ENCODE data around the gene RPS15A.

DNA sequence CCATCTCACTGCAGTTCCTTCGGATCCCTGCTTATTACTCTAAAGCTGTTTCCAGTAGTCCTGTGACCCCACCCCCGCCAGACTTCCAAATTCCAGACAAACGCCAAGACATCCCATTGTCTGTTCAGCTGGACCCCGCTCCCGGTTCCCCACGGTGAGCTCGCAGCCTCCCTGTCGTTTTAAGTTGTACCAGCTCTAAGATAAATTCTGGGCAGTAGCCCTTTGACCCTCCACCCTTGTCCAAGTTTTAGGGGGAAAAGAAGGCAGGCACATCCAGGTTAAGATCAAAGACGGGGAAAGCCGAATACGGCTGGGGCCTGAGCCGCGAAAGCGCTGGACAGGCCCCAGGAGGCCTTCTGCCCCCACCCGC, 10.6 kb upstream of the RPS15A start:
- TF ChIP-seq, protein P1, sequence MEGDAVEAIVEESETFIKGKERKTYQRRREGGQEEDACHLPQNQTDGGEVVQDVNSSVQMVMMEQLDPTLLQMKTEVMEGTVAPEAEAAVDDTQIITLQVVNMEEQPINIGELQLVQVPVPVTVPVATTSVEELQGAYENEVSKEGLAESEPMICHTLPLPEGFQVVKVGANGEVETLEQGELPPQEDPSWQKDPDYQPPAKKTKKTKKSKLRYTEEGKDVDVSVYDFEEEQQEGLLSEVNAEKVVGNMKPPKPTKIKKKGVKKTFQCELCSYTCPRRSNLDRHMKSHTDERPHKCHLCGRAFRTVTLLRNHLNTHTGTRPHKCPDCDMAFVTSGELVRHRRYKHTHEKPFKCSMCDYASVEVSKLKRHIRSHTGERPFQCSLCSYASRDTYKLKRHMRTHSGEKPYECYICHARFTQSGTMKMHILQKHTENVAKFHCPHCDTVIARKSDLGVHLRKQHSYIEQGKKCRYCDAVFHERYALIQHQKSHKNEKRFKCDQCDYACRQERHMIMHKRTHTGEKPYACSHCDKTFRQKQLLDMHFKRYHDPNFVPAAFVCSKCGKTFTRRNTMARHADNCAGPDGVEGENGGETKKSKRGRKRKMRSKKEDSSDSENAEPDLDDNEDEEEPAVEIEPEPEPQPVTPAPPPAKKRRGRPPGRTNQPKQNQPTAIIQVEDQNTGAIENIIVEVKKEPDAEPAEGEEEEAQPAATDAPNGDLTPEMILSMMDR (IDR thresholded peaks at IDR 0.05): no peak
- TF ChIP-seq EP300 (IDR thresholded peaks at IDR 0.05) (no peak), POLR2A (IDR thresholded peaks at IDR 0.05) (no peak)
